Suppressor macrophage (primary cell): ENCODE data around the gene RNASE4.
"Not testable (repeated sequence)": the region's sequence is repeated elsewhere in the genome, so short reads cannot be mapped to it uniquely, and the experiment has no call there.

Source experiments
- DNase-seq, 4 experiments: peaks; one replicate each; pipeline ENCODE4 v3.0.0-alpha.2; 2020 to 2022

RNASE4 gene

DNA sequence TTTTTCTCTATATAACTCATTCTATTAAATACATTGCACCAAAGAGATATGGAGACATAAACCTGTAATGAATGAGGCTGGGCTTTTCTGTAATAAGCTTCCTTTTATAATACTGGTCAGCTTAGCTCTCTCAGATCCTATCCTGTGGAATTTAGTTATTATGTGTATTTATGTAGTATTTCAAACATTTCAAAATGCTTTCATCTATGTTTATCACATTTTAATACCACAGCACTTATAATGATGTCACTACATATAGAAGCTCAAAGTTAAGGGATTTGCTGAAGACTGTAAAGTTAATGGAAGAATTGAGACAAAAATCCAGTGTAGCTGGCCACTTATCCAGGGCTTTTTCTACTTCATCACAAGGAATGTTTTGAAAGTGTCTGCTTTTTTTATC lies 15.6 kb downstream of the RNASE4 start:
- DNase-seq: no peak

DNA sequence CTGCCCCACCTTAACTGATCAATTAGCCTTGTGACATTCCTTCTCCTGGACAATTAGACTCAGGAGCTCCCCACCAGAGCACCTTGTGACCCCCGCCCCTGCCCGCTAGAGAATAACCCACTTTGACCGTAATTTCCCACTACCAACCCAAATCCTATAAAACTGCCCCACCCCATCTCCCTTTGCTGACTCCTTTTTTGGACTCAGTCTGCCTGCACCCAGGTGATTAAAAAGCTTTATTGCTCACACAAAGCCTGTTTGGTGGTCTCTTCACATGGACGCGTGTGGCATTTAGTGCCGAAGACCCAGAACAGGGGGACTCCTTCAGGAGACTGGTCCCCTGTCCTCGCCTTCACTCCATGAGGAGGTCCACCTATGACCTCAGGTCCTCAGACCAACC lies 16.6 kb downstream of the RNASE4 start:
- not testable (repeated sequence) for DNase-seq

DNA sequence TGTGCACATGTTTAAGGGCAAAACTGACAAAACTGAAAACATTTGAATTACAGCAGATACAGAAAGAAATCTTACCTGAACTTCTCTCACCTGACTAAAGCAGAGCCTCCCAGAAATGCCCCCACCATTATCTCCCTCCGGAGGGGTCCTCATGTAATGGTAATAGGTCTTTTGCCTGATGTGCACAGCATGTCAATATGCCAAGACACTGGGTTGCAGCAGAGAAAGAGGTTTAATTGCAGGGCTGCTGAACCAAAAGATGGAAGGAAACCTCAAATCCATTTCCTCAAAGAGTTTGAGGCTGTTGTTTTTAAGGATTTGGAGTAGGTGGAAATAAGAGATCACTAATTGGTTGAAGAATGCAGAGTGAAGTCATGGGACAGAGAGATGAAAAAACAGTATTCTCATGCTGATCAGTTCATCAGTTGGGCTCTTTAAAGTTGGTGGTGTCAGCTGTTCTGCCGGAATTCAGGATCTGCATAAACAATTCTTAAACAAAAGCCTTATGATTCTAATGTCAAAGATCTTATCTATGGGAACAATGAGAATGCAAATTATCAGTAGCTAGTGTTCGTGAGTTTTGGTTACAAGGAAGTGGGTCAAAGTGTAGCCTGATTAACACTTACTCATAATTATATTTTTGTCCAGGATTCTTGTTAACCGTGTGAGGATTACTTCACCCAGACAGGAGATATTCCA lies 22.4 kb downstream of the RNASE4 start:
- peak in 1 of 4 experiments; percentile 33 for DNase-seq

DNA sequence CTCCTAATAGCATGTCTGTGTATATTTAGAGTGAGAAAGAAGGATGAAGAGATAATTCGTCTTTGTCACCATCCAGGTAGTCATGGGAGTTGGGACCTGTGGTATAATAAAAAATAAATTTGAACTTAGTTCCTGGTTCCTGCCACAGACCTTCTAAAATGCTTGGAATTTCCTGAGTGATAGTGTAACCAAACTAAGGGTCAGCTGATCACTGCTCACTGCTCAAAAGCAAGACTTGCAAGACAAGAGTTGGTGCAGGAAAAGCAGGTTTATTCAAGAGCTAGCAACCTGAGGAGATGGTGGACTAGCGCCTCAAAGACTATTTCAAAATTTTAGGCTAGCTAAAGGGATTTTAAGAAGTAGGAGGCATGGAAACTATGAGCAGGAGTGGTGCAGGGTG lies 23.3 kb downstream of the RNASE4 start:
- no peak for DNase-seq

DNA sequence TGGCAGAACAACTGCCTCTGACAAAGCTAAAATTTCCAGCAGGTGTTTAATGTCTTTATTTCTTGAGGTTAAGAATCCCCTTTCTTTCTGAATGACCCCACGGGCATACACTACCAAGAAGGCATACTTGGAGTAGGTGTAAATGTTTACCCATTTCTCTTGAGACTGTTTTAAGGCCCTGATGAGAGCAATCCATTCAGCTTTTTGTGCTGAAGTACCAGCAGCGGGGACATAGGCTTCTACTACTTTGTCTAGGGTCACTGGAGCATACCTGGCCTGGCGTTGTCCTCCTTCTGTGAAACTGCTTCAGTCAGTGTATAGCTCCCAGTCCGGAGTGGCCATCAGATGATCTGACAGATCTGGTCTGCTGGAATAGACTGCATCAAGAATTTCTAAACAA lies 26.9 kb downstream of the RNASE4 start:
- DNase-seq: no peak

DNA sequence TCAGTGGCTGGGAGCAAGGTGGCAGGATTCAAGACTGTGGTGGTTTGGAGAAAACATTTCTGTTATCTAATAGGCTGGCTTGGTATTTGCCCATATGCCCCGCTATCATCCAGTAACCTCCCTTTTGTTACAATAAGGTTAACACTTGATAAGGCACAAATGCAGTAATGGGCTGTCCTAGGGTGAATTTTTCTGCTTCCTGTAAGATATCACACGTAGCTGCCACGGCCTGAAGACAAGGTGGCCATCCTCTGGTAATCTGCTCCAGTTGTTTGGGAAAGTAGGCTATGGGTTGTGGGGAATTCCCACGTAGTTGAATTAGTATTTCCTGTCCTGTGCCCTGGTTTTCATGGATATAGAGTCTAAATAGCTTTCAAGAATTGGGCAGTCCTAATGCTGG lies 27.3 kb downstream of the RNASE4 start:
- DNase-seq: no peak

DNA sequence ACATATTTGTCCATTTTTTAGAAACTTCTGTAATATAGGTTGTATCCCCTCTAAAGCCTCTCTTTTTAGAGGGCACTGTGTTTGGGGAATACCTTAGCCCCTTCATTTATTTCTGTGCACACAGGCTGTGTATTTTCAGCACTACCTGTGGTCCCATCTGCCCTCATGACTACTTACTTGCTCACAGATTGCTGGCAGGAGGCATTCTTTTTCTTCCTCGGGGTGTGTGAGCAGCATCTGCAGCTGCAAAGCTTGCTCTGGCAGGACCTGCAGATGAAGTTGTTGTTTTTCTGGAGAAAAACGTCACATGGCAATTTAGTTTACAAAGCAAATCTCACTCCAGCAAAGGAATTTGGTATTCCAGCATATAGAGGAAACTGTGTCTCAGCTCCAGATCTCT lies 28.5 kb downstream of the RNASE4 start:
- DNase-seq: no peak

DNA sequence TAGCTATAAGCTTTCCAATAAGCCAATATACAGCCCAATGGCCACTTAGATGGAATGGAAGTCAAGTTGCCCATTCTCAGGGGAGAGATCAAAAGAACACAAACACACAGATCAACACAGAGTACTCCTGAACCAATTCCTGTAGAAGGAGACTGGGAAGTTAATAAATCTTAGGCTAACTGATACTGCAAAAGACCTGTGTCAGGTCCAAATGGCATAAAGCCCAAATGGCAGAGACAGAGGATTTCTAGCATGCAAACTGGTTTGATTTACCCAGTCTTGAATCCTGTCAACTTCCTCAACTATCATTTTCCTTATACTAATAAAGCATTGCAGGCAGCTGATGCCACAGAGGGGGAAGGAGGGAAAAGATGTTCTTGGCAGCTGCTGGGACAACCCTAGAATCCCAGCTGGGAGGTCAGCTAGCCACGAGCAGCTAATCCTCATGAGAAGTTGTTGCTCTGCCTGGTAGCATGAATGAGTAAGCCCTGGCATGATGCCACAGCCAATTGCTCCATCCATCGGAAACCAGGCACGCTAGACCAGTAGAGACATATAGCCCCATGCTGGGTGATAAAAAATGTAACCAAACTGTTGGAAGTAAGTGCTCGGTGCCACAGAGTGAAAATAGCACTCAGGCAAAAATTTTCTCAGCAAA lies 30.4 kb downstream of the RNASE4 start:
- peak; percentile 97 to 98 (median 98) for DNase-seq

DNA sequence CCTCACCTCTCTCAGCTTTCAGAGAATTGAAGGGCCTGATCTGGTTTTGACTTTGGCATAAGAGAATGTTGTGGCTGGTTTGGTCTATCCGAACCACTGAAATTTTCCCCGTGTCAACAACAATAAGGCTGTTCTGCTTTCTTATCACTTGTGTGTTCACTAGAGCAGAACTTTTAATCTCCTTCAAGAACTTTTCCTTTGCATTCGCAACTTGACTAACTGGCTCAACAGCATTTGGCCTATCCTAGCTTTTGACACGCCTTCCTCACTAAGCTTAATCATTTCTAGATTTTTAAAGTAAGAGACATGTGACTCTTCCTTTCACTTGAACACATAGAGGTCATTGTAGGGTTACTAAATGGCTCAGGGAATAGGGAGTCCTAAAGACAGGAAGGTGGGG lies 35.4 kb downstream of the RNASE4 start:
- no peak for DNase-seq

DNA sequence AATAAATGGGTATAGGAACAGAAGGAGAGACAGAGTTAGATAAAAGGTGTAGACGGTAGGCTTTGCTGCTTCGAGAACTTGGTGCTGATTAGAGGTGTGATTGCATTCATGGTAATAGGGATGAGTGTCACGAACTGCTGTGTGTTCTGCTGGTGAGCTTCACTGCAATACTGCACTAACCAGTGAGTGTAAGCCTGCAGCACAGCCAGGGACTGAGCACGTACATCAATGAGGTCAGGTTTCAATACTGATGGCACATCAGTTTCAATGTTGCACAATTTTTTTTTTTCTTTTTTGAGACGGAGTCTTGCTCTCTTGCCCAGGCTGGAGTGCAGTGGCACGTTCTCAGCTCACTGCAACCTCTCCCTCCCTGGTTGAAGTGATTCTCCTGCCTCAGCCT lies 36.4 kb downstream of the RNASE4 start:
- DNase-seq: no peak

DNA sequence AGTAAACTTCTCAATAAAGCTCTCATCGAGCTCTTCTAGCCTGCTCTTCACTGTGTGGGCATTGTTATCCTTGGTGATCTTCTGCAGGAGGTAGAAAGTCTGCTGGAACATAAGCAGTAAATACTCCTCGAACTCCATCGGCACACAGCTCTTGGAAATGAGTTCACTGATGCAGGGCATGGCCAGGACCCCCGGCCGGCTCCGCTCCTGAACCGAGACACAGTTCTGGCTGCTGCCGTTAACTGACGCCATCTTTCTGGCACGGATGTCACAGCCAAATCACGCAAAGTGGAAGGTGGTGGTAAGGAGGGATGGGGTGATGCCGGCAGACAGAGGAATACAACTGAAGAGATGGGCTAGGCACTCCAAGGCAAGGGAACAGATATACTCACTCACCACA lies 37.7 kb downstream of the RNASE4 start:
- no peak for DNase-seq

DNA sequence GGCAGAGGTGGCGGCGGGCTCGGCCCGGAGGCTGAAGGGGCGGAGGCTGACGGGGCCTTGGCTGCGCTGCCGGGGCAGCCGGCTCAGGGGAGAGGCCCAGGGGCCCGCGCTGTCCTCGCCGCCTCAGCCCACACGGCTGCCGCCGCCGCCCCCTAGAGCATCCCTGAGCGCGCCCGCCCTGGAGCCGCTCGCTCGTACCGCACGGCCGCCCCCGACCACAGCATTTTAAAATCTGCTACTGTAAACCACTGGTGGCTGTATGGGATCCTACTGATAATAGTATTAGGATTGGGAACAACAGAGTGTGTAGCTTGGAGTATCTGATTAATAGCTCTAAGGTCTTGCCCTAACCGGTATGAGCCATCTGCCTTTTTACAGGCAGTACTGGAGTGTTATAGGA lies 39.1 kb downstream of the RNASE4 start:
- DNase-seq: peak in 1 of 4 experiments; percentile 26

DNA sequence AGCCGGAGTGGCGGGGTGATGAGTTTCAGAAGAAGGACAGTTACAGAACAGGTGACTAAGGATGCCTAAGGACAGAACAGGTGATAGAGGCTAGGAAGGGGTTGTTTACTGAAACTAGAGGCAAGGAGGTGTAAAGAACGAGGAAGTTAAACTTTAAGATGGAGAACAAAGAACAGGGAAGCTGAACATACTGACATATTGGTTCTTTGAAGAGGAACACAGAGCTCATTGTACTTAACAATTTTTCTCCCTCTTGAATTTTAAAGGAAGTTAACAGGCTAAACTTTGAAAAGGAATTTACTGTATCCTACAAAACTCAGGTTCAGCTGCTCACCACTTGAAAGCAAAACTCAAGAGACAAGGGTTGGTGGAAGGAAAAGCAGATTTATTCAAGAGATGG lies 41.8 kb downstream of the RNASE4 start:
- DNase-seq: peak in 2 of 4 experiments; percentile 56 to 60

DNA sequence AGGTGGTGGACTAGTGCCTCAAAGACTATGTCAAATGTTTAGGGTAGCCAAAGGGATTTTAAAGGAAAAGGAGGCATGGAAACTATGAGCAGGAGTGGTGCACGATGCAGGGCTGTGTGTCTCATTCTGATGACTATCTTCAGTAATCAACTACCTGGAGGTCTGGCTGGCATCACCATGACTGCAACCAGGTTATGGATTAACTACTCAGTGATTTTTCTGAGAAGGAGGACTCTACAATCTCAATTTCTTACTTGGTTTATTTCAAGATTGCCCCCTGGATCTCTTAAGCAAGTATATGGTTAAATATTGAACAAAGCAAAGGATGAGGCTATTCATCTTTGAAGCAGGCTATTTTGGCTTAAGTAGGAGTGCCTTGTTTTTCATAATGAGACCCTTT lies 42.2 kb downstream of the RNASE4 start:
- no peak for DNase-seq

DNA sequence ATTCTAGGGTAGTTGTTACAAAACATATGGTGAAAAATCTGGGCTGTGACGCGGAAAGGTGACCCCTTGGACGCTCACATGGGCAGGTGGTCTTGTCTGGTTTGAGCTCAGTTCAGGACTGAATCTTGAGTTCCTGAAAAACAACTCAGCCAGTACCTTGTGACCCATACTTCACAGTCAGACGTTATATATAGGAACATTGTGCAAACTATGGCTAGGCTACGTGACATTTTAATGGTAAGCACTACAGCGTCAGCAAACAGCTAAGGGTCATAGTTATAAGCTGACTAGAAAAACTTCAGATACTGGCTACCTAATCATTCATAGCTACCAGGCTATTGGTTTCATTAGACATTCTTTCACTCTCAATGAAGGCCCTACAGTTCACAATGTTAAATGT lies 46.5 kb downstream of the RNASE4 start:
- DNase-seq: peak; percentile 52 to 87 (median 74)

DNA sequence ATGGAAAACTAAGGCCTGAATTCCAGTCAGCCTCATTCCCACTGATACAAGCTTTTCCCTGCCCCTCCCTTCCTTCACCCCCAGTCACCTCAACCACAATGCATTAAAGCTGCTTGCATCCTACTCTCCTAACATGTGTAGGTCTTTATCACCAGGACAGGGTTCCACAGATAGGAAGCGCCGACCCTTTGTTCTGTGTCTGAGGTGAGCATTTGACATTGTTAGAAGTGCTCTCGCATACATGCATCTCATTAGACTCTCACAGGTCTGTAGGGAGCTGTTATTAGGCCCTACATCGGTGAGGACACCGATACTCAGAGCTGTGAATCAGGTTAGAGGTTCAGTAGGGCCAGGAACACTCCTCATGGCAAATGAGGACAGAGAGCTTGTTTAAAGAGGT lies 48.1 kb downstream of the RNASE4 start:
- DNase-seq: no peak

DNA sequence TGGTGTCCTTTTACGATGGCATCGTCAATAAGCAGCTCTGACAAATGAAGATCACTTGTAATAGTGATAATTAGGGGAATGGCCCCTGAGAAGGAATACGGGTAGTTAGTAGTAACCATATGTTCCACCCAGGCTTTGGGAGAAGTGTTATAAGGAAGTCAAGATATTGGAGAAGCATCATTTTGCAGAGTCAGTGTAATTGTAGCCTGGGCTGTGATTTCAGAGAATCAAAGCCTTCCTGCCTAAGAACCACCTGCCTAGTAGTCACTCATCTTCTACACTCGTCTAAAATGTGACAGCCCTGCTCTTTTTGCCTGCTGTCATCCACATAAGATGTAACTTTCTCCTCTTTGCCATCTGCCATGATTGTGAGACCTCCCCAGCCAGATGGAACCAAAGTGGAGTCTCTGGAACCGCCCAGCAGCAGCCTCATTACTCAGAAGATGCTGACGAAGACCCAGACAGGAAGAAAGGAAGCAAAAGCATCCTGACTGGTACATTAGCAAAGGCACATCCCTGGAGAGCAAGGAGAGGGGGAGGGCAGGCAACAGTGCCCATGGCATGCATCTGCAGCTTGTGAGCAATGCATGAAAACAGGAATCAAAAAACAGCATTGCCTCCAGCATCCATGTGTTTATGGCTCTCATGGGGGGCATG lies 48.7 kb downstream of the RNASE4 start:
- peak; percentile 63 to 88 (median 77) for DNase-seq

DNA sequence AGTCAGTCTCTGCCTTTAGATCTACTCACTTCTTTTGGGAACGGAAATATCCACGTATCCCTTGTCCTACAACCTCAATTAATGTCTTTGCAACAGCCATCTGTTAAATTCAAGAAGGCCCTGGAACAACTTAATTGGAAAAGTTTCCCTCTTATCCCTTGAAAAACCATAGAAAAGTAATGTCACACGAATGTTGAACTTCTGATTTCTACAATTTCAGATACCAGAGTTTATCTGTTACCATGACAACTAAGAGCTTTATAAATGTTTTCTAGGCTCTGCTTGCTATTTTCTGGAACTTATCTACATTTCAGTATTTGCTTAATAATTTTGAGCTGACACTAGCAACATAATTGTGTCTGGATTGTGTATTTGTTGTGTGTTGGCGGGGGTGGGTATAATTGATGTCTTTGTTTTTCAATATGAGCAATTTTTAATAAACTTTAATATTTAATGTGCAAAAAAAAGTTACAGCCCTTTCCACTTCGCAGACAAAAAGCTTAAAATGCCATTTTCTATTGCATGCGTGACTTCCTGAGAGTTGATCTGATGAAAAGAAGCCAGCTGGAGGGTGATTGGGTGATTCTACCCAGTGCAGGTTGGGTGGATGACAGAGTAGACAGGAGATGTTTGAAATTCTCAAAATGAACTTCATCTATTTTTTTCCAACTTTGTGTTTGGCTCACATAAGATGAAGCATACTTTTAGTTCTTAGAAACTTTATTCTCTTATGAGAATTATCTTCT lies 49.5 kb downstream of the RNASE4 start:
- DNase-seq: no peak

DNA sequence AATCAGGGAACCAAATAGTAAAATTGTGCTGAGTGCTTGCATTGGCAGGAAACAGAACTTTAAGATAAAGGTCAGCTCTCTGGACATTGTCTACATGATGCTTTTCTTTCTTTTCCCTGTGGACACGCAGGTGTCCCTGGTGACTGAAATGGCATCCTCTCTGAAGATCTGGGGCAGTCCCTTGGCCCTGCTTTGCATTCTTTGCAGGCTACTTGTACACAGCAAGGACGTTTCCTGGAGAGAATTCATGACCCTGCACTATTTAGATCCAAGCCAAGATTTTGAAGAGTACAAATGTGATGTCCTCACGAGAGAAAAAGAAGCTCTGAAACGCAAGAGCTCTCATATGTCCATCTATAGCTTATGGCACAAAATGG lies 50.1 kb downstream of the RNASE4 start:
- DNase-seq: no peak

DNA sequence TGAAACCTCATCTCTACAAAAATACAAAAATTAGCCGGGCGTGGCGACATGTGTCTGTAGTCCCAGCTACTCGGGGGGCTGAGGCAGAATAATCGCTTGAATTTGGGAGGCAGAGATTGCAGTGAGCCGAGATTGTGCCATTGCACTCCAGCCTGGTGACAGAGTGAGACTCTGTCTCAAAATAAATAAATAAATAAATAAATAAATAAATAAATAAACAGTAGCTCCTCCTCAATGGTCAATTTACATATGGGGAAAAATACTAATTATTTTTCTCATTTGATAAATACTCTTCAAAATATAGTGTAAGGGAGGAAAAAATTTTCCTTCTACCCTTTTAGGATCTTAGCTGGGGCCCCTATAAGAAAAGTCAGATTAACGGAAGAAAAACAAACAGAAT lies 53.9 kb downstream of the RNASE4 start:
- not testable (repeated sequence) for DNase-seq

DNA sequence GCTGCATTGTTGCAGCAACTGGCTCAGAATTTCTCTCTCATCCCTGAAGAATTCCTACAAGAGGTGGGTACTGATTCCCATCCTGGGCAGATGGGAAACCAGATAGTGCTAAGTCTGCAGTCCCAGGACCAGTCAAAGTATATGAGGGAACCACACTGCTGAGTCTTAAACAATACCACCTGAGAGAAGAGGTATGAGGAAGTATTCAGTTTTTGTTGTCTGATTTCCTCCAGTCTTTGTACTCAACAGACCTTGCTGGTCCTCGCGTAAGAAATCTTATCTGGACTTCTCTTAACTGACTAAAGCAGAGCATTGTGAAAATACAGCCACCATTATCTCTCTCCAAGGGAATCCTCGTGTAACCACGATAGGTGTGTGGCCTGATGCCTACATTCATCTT lies 57.8 kb downstream of the RNASE4 start:
- DNase-seq: no peak

DNA sequence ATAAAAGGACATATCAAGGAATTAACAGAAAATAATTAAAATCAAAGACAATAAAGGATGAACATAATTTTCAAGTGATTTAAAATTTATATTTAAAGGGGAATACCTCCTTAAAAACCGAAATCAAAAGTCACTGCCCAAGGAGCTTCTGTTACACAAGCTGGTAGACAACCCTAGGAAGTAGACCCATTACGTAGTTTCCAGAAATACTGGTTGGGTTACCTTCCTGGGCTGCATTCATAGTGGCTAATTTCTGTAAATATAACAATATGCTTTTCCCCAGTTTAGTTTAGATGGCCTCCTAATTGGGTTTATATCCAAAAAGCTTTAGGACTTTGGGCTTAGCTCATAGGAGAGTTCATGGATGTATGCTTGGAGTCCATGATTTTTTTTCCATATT lies 59.2 kb downstream of the RNASE4 start:
- no peak for DNase-seq

DNA sequence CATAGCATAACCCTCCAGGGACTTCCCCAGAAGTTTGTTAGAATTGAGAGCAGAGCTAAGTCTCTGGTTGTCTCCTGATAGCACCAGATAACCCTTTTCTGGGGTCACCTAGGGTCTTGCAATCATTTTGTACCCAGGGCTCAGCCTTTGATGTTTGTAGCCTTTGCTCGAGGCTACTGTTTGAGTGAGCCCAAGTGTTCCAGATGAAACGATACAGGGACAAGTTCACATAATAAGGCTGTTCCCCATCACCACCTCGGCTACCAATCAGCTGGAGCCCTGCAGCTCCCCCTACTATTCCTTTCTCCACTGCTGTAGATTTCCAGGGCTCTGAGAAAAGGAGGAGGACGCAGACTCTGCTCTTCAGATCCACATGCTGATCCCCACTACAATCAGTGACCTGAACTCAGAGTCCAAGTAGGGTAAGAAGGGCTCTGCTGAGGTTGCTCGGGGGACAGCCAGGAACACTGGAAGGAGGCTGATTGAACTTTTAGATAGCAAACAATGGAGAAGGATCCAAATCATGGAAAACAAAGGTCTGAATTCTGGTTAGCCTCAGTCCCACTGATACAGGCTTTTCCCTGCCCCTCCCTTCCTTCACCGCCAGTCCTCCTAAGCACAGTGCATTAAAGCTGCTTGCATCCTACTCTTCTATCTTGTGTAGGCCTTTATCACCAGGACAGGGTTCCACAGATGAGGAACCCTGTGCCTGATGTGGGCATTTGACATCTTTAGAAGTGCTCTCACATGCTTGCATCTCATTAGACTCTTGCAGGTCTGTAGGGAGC lies 61.4 kb downstream of the RNASE4 start, which contains the start of gene EDDM3A:
EDDM3A (plus strand) TSS at position 317 of the 788 bp plus-strand sequence. CDS start 1,694 bp downstream, outside the sequence.
- DNase-seq: no peak
